Liver (tissue), 3 donors: ENCODE results near the gene EDIL3.

Source experiments
- CTCF ChIP-seq: fragments of 150-350 bp; IDR thresholded peaks from 2 replicates; pipeline ENCODE4 v1.5.1; 2017; ENCODE audit warnings: improper control_type of control experiment, low read depth, low read length; ENCODE audit not compliant: missing input control
- FOXA2 ChIP-seq: IDR thresholded peaks from 2 replicates; pipeline ENCODE4 v1.6.1; 2016; ENCODE audit warnings: antibody characterized with exemption
- GABPA ChIP-seq, 2 donors: IDR thresholded peaks in 1 of 2; conservative IDR thresholded peaks in 1 of 2; 2 replicates each; pipeline ENCODE4 v1.6.1; 2016; ENCODE audit warnings: antibody characterized with exemption in 2 of 2, mild to moderate bottlenecking in 1 of 2, moderate library complexity in 1 of 2
- HNF4G ChIP-seq: IDR thresholded peaks from 2 replicates; pipeline ENCODE4 v1.6.1; 2016; ENCODE audit warnings: antibody characterized with exemption
- MAX ChIP-seq: IDR thresholded peaks from 2 replicates; pipeline ENCODE4 v1.6.1; 2016; ENCODE audit warnings: antibody characterized with exemption
- NR2F2 ChIP-seq: IDR thresholded peaks from 2 replicates; pipeline ENCODE4 v1.6.1; 2016; ENCODE audit warnings: antibody characterized with exemption
- REST ChIP-seq: IDR thresholded peaks from 2 replicates; pipeline ENCODE4 v1.6.1; 2016; ENCODE audit warnings: antibody characterized with exemption, mild to moderate bottlenecking
- RXRA ChIP-seq, 2 donors: IDR thresholded peaks; 2 replicates each; pipeline ENCODE4 v1.6.1; 2017 to 2018; ENCODE audit warnings: antibody characterized with exemption in 2 of 2, mild to moderate bottlenecking in 1 of 2
- TAF1 ChIP-seq: conservative IDR thresholded peaks from 2 replicates; pipeline ENCODE4 v1.6.1; 2016; ENCODE audit warnings: antibody characterized with exemption, mild to moderate bottlenecking
- YY1 ChIP-seq: IDR thresholded peaks from 2 replicates; pipeline ENCODE4 v1.6.1; 2016; ENCODE audit warnings: antibody characterized with exemption, mild to moderate bottlenecking
- donor health status: healthy.
- donor health status: healthy.

- no peak for TF ChIP-seq CTCF
- no peak for TF ChIP-seq HNF4G
- no peak for TF ChIP-seq REST
- TF ChIP-seq MAX: no peak
- no peak for TF ChIP-seq FOXA2
- TF ChIP-seq TAF1: no peak
- TF ChIP-seq YY1: no peak
- TF ChIP-seq GABPA (IDR thresholded peaks at IDR 0.05 in 1 of 2, conservative IDR thresholded peaks at IDR 0.05 in 1 of 2): no peak
- TF ChIP-seq RXRA (IDR thresholded peaks at IDR 0.05): no peak
- no peak for TF ChIP-seq NR2F2
These were observed 86.1 kb downstream of the EDIL3 start for GRCh38 chr5:84298628-84299027.
